Measurements from ENCODE around the gene CDH2. TPM values are rescaled to one million over a fixed set of nuclear protein-coding genes. Genes with fewer than 3 reads are reported as not detected.

Gene CDH2
- total and polyA plus RNA-seq, 2 donors (not counting 1 experiment from before 2014, with no cell fraction given), result 2.0 to 15.3 TPM

DNA sequence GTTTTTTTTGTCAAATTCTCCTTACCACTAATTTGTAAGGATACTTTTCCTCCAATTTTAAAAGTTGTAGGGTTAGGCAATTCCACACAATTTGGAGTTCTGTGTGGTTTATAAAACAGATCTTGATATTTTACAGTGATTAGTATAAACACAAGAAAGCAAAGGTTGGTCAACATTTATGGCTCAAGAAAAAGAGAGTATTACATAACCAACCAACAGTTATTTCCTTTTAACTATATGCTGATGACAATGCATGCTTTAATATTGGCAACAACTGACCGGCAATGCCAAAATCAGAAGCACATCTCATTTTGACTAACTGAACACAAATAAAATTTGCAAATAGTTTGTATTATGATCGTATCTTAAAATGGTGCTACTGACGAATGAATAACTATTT is 137.2 kb downstream of the CDH2 start:
- Histone ChIP-seq H2AFZ (ENCODE audit: low read length) (no peak overlapping the region), H3K36me3 (ENCODE audit: control insufficient read depth, insufficient read depth, low read length) (no peaks in the 10 kb centered on the region), H3K27me3 (ENCODE audit: control insufficient read depth, insufficient read depth, low read length) (no peaks in the 10 kb centered on the region), H3K79me2 (ENCODE audit: control insufficient read depth, insufficient read depth, low read length) (no peaks in the 10 kb centered on the region), H4K20me1 (ENCODE audit: control insufficient read depth, extremely low read depth, insufficient read depth, low read length) (no peaks in the 10 kb centered on the region), H3K4me2 (ENCODE audit: extremely low read depth, insufficient read depth, low read length) (no peak overlapping the region), H3K4me3 (replicated peaks in 1 of 4; ENCODE audit: control extremely low read depth in 1 of 4, insufficient read depth in 1 of 4, low read depth in 3 of 4, low read length in 4 of 4) (no peak overlapping the region), H3K9me3 (ENCODE audit: control insufficient read depth, insufficient read depth, low read depth, low read length) (no peaks in the 10 kb centered on the region), H3K9ac (ENCODE audit: insufficient read depth, low read length) (no peak overlapping the region), H3K27ac (ENCODE audit: insufficient read depth, low read length) (no peak overlapping the region), H3K4me1 (ENCODE audit: control insufficient read depth, extremely low read depth, insufficient read depth, low read length) (no peaks in the 10 kb centered on the region)
- DNase-seq (ENCODE audit: low read depth in 2 of 2), result peak in 1 of 2 donors; percentile 5
- TF ChIP-seq CTCF (conservative IDR thresholded peaks at IDR 0.05 in 1 of 2, IDR thresholded peaks at IDR 0.05 in 1 of 2; ENCODE audit: low read depth in 1 of 2, low read length in 2 of 2), result no peak
- no peak for TF ChIP-seq EZH2 (IDR thresholded peaks at IDR 0.05; ENCODE audit: low read length, missing control alignments)

DNA sequence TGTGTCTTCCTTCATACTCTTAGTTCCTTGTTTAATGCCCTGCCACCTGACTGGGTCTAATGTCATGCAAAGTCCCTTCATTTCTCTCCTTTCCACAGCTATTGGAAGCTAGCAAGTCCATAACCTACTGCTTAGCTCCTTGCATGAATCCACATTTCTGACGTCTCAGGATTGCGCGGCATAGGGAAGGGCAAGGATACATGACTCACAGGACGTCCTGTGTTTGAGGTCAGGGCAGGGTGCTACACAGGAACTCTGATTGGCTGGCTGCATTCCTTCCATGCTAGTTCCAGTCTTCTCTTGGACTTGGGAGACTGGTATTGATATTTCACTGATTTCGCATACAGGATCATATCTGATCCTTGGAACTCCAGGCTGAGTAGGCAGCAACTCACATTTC is 137.9 kb downstream of the CDH2 start:
- Histone ChIP-seq H3K9ac (ENCODE audit: insufficient read depth, low read length) (no peak overlapping the region), H2AFZ (ENCODE audit: low read length) (no peak overlapping the region), H3K9me3 (ENCODE audit: control insufficient read depth, insufficient read depth, low read depth, low read length) (no peaks in the 10 kb centered on the region), H3K4me1 (ENCODE audit: control insufficient read depth, extremely low read depth, insufficient read depth, low read length) (no peaks in the 10 kb centered on the region), H3K27ac (ENCODE audit: insufficient read depth, low read length) (no peak overlapping the region), H3K79me2 (ENCODE audit: control insufficient read depth, insufficient read depth, low read length) (no peaks in the 10 kb centered on the region), H3K4me2 (ENCODE audit: extremely low read depth, insufficient read depth, low read length) (no peak overlapping the region), H3K4me3 (replicated peaks in 1 of 4; ENCODE audit: control extremely low read depth in 1 of 4, insufficient read depth in 1 of 4, low read depth in 3 of 4, low read length in 4 of 4) (no peak overlapping the region), H3K27me3 (ENCODE audit: control insufficient read depth, insufficient read depth, low read length) (no peaks in the 10 kb centered on the region), H4K20me1 (ENCODE audit: control insufficient read depth, extremely low read depth, insufficient read depth, low read length) (no peaks in the 10 kb centered on the region), H3K36me3 (ENCODE audit: control insufficient read depth, insufficient read depth, low read length) (no peaks in the 10 kb centered on the region)
- DNase-seq (ENCODE audit: low read depth in 2 of 2), result peak; percentile 36 to 81
- TF ChIP-seq EZH2 (IDR thresholded peaks at IDR 0.05; ENCODE audit: low read length, missing control alignments) (no peak), CTCF (conservative IDR thresholded peaks at IDR 0.05 in 1 of 2, IDR thresholded peaks at IDR 0.05 in 1 of 2; ENCODE audit: low read depth in 1 of 2, low read length in 2 of 2) (no peak)

GRCh38 chr18:28036488-28036887 is 140.4 kb downstream of the CDH2 start:
- Histone ChIP-seq H2AFZ (ENCODE audit: low read length) (no peak overlapping the region), H3K27ac (ENCODE audit: insufficient read depth, low read length) (no peak overlapping the region), H3K9me3 (ENCODE audit: control insufficient read depth, insufficient read depth, low read depth, low read length) (no peaks in the 10 kb centered on the region), H3K4me2 (ENCODE audit: extremely low read depth, insufficient read depth, low read length) (no peak overlapping the region), H3K36me3 (ENCODE audit: control insufficient read depth, insufficient read depth, low read length) (no peaks in the 10 kb centered on the region), H3K4me3 (replicated peaks in 1 of 4; ENCODE audit: control extremely low read depth in 1 of 4, insufficient read depth in 1 of 4, low read depth in 3 of 4, low read length in 4 of 4) (no peak overlapping the region), H3K27me3 (ENCODE audit: control insufficient read depth, insufficient read depth, low read length) (no peaks in the 10 kb centered on the region), H3K9ac (ENCODE audit: insufficient read depth, low read length) (no peak overlapping the region), H3K4me1 (ENCODE audit: control insufficient read depth, extremely low read depth, insufficient read depth, low read length) (no peaks in the 10 kb centered on the region), H4K20me1 (ENCODE audit: control insufficient read depth, extremely low read depth, insufficient read depth, low read length) (no peaks in the 10 kb centered on the region), H3K79me2 (ENCODE audit: control insufficient read depth, insufficient read depth, low read length) (no peaks in the 10 kb centered on the region)
- no peak for TF ChIP-seq EZH2 (IDR thresholded peaks at IDR 0.05; ENCODE audit: low read length, missing control alignments)
- no peak for TF ChIP-seq CTCF (conservative IDR thresholded peaks at IDR 0.05 in 1 of 2, IDR thresholded peaks at IDR 0.05 in 1 of 2; ENCODE audit: low read depth in 1 of 2, low read length in 2 of 2)
- DNase-seq (ENCODE audit: low read depth in 2 of 2), result peak in 1 of 2 donors; percentile 65
